ENCODE results near the gene ETHE1. TPM values are rescaled to one million over a fixed set of nuclear protein-coding genes. Genes with fewer than 3 reads are reported as not detected.
A peak's percentile ranks its signal among the peaks of the same experiment; 100 is the strongest.

Gene ETHE1
- total RNA-seq, 1 experiment from 2014 or later: 19.0 TPM

- TF ChIP-seq E2F1 (CRISPR knock-in tag; IDR thresholded peaks at IDR 0.05) (no peak), ZNF423 (CRISPR knock-in tag; IDR thresholded peaks at IDR 0.05) (no peak), EMX1 (CRISPR knock-in tag; IDR thresholded peaks at IDR 0.05) (no peak), GABPB1 (CRISPR knock-in tag; IDR thresholded peaks at IDR 0.05) (no peak), FOXP1 (CRISPR knock-in tag; IDR thresholded peaks at IDR 0.05; ENCODE audit: borderline replicate concordance) (no peak), RELA (CRISPR knock-in tag; IDR thresholded peaks at IDR 0.05; ENCODE audit: borderline replicate concordance) (no peak), ZMAT4 (CRISPR knock-in tag; IDR thresholded peaks at IDR 0.05) (no peak), PREB (CRISPR knock-in tag; IDR thresholded peaks at IDR 0.05; ENCODE audit: borderline replicate concordance) (no peak), USF2 (CRISPR knock-in tag; IDR thresholded peaks at IDR 0.05) (no peak), ETV6 (CRISPR knock-in tag; IDR thresholded peaks at IDR 0.05) (peak; percentile 78), TEAD1 (CRISPR knock-in tag; IDR thresholded peaks at IDR 0.05) (0 out of 2 replicates have a peak, but pooled peaks have one; percentile 12), CTCF (IDR thresholded peaks at IDR 0.05) (peak; percentile 16; the same call in 1 of the 2 replicates), ZBTB21 (CRISPR knock-in tag; IDR thresholded peaks at IDR 0.05; ENCODE audit: borderline replicate concordance) (no peak), SOX15 (CRISPR knock-in tag; IDR thresholded peaks at IDR 0.05) (no peak), ATF6 (CRISPR knock-in tag; IDR thresholded peaks at IDR 0.05) (no peak), SP1 (CRISPR knock-in tag; conservative IDR thresholded peaks at IDR 0.05) (no peak; the same call in 1 of the 2 replicates), ZNF263 (CRISPR knock-in tag; IDR thresholded peaks at IDR 0.05; ENCODE audit: low read depth) (no peak), FOXK1 (CRISPR knock-in tag; IDR thresholded peaks at IDR 0.05) (no peak; the same call in 1 of the 2 replicates), KAT7 (CRISPR knock-in tag; IDR thresholded peaks at IDR 0.05; ENCODE audit: borderline replicate concordance) (no peak), HMGXB4 (CRISPR knock-in tag; IDR thresholded peaks at IDR 0.05) (0 out of 2 replicates have a peak, but pooled peaks have one; percentile 56), IRF1 (CRISPR knock-in tag; IDR thresholded peaks at IDR 0.05) (no peak), CDX4 (CRISPR knock-in tag; IDR thresholded peaks at IDR 0.05; ENCODE audit: borderline replicate concordance) (no peak), TEAD4 (CRISPR knock-in tag; IDR thresholded peaks at IDR 0.05) (no peak), MLX (CRISPR knock-in tag; IDR thresholded peaks at IDR 0.05) (no peak), NR1H2 (CRISPR knock-in tag; IDR thresholded peaks at IDR 0.05) (no peak), E2F5 (CRISPR knock-in tag; IDR thresholded peaks at IDR 0.05) (peak; percentile 98), SMAD3 (CRISPR knock-in tag; IDR thresholded peaks at IDR 0.05; ENCODE audit: borderline replicate concordance) (peak; percentile 67; the same call in 1 of the 2 replicates)
Observed at GRCh38 chr19:43532962-43533545, 6.1 kb upstream of the ETHE1 start, which contains the start of gene ZNF575 (continued).

Measured in WTC11 (cell line).